MM.1S (cell line): Measurements from ENCODE around the gene SLC39A8.

Experiments used
- CTCF ChIP-seq: fragments of 300-600 bp; sonication (generic); IDR thresholded peaks from 2 replicates; pipeline ENCODE4 v1.5.1; 2016; ENCODE audit warnings: antibody characterized with exemption, low read length, mixed read lengths
- EZH2 ChIP-seq: fragments of 300-600 bp; sonication (generic); optimal IDR thresholded peaks from 2 replicates; pipeline ENCODE3; 2017; ENCODE audit warnings: low read depth, mild to moderate bottlenecking, antibody characterized with exemption, low read length, mixed read lengths
- EZH2phosphoT487 ChIP-seq: fragments of 300-600 bp; sonication (generic); IDR thresholded peaks from 2 replicates; pipeline ENCODE4 v1.6.1; 2018; ENCODE audit warnings: antibody characterized with exemption, low read length

- TF ChIP-seq CTCF (no peak), EZH2phosphoT487 (no peak), EZH2 (no peak)
These were observed 121.8 kb downstream of the SLC39A8 start for GRCh38 chr4:102223461-102223860.
